GM21786 (cell line): Measurements from ENCODE around the gene VWC2.

Source experiments
- ATAC-seq: cut with Tn5 transposase; IDR thresholded peaks from one replicate; pipeline ENCODE4 v1.9.1; 2021; ENCODE audit not compliant: unreplicated experiment

The VWC2 gene

GRCh38 chr7:49927631-49928030, 154.2 kb downstream of the VWC2 start:
- no peak for ATAC-seq

DNA sequence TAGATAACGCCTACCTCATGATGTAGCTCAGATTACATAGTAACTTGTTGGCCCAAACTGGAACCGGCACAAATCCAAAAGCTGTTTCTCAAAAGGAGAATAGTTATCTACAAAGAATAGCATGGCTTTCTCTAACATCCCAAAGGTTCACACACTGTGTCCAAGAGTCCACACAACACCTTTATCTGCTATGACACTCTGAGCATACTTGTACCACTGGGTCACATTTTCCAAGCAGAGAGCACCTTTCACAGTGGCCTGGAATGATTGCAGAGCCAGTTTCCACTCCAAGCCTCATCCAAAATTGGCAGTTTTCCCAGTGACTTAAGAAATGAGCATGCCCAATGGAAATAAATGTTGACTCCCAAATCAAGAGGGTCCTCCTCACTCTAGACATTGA, 155.3 kb downstream of the VWC2 start:
- ATAC-seq = no peak

DNA sequence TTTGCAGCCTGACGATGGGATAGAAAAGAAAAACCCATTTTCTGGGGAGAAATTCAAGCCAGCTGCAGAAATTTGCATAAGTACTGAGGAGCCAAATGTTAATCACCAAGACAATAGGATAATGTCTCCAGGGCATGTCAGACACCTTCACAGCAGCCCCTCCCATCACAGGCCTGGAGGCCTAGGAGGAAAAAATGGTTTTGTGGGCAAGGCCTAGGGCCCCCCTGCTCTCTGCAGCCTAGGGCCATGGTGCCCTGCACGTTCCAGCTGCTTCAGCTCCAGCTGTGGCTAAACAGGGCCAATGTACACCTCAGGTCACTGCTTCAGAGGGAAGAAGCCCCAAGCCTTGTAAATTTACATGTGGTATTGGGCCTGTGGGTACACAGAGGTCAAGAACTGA, 158.2 kb downstream of the VWC2 start:
- ATAC-seq = no peak

DNA sequence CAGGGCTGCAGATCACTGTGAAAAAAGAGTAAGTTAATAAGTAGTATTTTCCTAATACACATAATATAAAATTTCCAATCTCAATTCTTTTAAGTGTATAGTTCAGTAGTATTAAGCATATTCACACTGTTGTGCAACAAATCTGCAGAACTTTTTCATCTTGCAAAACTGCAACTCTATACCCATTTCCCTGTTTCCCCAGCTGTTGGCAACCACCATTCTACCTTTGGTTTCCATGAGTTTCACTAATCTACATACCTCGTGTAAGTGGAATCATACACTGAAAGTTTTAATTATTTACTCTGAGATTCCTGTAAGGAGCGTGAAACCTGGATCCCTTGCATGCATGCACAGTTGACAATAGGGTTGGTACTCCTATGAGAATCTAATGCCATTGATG, 164.2 kb downstream of the VWC2 start:
- no peak for ATAC-seq
